ENCODE results near the gene SNRNP27.
A peak's percentile ranks its signal among the peaks of the same experiment; 100 is the strongest.

The SNRNP27 gene

DNA sequence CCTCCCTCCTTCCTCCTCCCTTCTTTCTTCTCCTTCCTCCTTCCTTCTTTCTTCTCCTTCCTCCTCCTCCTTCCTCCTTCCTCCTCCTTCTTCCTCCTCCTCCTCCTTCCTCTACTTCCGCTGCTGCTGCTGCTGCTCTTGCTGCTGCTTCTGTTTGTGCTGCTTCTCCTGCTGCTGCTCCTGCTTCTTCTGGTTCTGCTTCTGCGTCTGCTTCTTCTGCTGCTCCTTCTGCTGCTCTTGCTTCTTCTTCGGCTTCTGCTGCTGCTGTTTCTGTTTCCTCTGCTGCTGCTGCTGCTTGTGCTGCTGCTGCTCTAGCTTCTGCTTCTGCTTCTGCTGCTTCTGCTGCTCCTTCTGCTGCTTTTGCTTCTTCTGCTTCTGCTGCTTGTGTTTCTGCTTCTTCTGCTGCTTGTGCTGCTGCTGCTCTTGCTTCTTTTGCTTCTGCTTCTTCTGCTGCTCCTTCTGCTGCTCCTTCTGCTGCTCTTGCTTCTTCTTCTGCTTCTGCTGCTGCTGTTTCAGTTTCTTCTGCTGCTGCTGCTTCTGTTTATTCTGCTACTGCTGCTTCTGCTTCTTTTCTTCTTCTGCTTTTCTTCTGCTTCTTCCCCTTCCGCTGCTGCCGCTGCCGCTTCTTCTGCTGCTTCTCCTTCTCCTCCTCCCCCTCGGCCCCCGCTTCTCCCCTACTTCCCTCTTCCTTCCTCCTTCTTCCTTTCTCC lies 8.6 kb downstream of the SNRNP27 start:
- Histone ChIP-seq H3K27me3 (ENCODE audit: low read depth, low read length) (no peaks in the 10 kb centered on the region), H3K9ac (ENCODE audit: low read length) (peak overlapping the region; percentile 42), H3K4me2 (ENCODE audit: low read length) (peak overlapping the region; percentile 84), H3K9me3 (ENCODE audit: insufficient read depth, low read length) (no peaks in the 10 kb centered on the region), H3K4me1 (ENCODE audit: low read length) (peaks cover 21% of the 10 kb centered on the region), H3K4me3 (ENCODE audit: low read length) (peak overlapping the region; percentile 75), H3K36me3 (replicated peaks; ENCODE audit: low read depth, low read length) (peaks cover 40% of the 10 kb centered on the region), H3K27ac (ENCODE audit: low read length) (peak overlapping the region; percentile 84), H4K20me1 (ENCODE audit: insufficient read depth, low read length) (no peaks in the 10 kb centered on the region), H3K79me2 (ENCODE audit: low read length) (no peaks in the 10 kb centered on the region), H2AFZ (ENCODE audit: low read depth, low read length) (no peak overlapping the region)
- TF ChIP-seq, protein P1, sequence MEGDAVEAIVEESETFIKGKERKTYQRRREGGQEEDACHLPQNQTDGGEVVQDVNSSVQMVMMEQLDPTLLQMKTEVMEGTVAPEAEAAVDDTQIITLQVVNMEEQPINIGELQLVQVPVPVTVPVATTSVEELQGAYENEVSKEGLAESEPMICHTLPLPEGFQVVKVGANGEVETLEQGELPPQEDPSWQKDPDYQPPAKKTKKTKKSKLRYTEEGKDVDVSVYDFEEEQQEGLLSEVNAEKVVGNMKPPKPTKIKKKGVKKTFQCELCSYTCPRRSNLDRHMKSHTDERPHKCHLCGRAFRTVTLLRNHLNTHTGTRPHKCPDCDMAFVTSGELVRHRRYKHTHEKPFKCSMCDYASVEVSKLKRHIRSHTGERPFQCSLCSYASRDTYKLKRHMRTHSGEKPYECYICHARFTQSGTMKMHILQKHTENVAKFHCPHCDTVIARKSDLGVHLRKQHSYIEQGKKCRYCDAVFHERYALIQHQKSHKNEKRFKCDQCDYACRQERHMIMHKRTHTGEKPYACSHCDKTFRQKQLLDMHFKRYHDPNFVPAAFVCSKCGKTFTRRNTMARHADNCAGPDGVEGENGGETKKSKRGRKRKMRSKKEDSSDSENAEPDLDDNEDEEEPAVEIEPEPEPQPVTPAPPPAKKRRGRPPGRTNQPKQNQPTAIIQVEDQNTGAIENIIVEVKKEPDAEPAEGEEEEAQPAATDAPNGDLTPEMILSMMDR (IDR thresholded peaks at IDR 0.05; ENCODE audit: low read depth, low read length) = no peak
- no peak for TF ChIP-seq EZH2phosphoT487 (IDR thresholded peaks at IDR 0.05; ENCODE audit: low read depth)

DNA sequence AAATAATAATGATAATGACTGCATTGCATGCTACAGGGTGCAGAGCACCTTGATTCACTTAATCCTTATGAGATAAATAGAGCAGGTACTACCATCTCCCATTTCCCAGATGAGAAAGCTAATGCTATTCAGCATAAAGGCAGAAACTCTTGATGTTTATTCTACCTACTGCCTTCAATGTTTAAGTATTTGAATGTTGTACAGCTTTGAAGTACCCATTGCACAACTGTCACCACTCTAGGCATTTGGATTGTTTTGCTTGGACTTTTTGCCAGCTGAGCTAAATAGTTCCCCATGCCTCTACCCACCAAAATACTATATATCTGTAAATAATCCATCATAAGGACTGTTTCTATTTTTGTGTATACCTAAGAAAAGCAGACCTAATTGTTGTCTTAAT lies 13.5 kb downstream of the SNRNP27 start:
- peaks cover 9% of the 10 kb centered on the region for H3K4me1 ChIP-seq (ENCODE audit: low read length)
- H2AFZ ChIP-seq (ENCODE audit: low read depth, low read length) = no peak overlapping the region
- no peaks in the 10 kb centered on the region for H3K27me3 ChIP-seq (ENCODE audit: low read depth, low read length)
- TF ChIP-seq, protein P1 (IDR thresholded peaks at IDR 0.05; ENCODE audit: low read depth, low read length) = no peak
- no peak for TF ChIP-seq EZH2phosphoT487 (IDR thresholded peaks at IDR 0.05; ENCODE audit: low read depth)
- no peaks in the 10 kb centered on the region for H4K20me1 ChIP-seq (ENCODE audit: insufficient read depth, low read length)
- H3K4me2 ChIP-seq (ENCODE audit: low read length) = no peak overlapping the region
- no peaks in the 10 kb centered on the region for H3K79me2 ChIP-seq (ENCODE audit: low read length)
- H3K27ac ChIP-seq (ENCODE audit: low read length) = no peak overlapping the region
- H3K9me3 ChIP-seq (ENCODE audit: insufficient read depth, low read length) = no peaks in the 10 kb centered on the region
- peaks cover 28% of the 10 kb centered on the region for H3K36me3 ChIP-seq (replicated peaks; ENCODE audit: low read depth, low read length)
- no peak overlapping the region for H3K4me3 ChIP-seq (ENCODE audit: low read length)
- H3K9ac ChIP-seq (ENCODE audit: low read length) = no peak overlapping the region

DNA sequence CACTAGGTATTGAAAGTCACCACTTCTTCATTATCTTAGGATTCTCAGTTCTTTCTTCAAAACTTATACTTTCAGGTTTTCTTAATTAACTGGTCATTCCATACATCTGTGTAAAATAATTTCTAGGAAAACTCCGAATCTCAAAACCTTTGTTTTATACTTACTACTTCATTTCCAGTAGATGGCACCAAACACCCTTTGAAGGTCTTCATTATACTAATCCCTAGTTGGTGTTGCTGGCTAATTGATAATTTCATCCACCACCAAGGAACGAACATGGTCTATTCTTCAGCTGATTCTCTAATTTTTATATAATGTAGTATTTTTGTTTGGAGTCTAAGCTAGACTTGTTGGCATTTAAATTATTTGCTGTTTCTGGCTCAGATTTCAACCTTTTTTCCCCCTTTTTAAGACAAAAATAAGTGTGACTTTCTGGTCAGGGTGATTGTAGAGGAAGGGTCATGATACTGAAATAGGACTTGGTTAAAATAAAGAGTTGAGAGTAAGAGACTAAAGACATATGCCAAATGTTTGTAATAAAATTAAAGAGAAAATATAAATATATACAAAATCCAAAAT lies 18.3 kb downstream of the SNRNP27 start:
- no peak overlapping the region for H2AFZ ChIP-seq (ENCODE audit: low read depth, low read length)
- H3K4me2 ChIP-seq (ENCODE audit: low read length) = no peak overlapping the region
- TF ChIP-seq, protein P1 (IDR thresholded peaks at IDR 0.05; ENCODE audit: low read depth, low read length) = peak; percentile 73
- no peak for TF ChIP-seq EZH2phosphoT487 (IDR thresholded peaks at IDR 0.05; ENCODE audit: low read depth)
- H4K20me1 ChIP-seq (ENCODE audit: insufficient read depth, low read length) = no peaks in the 10 kb centered on the region
- H3K4me1 ChIP-seq (ENCODE audit: low read length) = no peaks in the 10 kb centered on the region
- no peaks in the 10 kb centered on the region for H3K79me2 ChIP-seq (ENCODE audit: low read length)
- no peak overlapping the region for H3K27ac ChIP-seq (ENCODE audit: low read length)
- H3K36me3 ChIP-seq (replicated peaks; ENCODE audit: low read depth, low read length) = peaks cover 17% of the 10 kb centered on the region
- H3K9ac ChIP-seq (ENCODE audit: low read length) = no peak overlapping the region
- H3K27me3 ChIP-seq (ENCODE audit: low read depth, low read length) = peaks cover 15% of the 10 kb centered on the region
- no peaks in the 10 kb centered on the region for H3K9me3 ChIP-seq (ENCODE audit: insufficient read depth, low read length)
- H3K4me3 ChIP-seq (ENCODE audit: low read length) = no peak overlapping the region

DNA sequence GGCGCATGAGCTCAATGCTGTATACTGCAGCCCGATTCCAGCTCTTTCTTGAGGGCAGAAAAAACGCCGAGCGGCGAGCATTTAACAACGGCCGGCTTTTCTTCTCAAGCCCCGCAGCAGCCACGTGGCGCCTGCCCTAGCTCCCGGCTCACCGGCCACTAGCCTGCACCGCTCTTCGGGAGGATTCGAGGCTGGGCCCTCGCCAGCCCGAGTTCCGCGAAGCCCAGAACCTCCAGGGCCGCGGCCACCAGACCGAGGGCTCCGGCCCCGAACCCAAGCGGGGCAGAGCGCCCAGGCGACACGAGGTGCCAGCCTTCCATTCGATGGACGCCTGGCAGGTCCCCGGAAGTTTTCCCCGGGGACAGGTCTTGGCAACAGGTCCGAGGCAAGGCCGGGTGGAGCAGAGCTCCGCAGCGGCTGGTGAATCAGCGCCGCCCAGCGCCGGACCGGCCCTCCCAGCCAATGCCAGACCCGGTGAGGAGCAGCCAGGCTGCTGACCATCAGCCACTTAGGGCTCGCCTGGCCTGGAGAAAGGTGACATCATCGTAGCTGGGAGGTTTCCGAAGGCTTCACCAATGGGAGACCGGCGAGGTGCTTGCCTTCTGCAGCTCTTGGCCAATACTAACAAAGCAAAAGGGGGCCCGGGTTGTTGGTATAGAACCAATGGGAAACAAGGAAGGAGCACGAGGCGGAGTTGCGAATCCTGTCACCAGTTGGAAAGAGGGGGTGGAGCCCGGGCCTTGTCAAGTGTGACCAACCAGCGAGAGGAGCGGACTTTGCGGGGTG lies 20.6 kb downstream of the SNRNP27 start:
- Histone ChIP-seq H3K4me1 (ENCODE audit: low read length) (peaks cover 11% of the 10 kb centered on the region), H3K27me3 (ENCODE audit: low read depth, low read length) (peaks cover 15% of the 10 kb centered on the region), H3K4me3 (ENCODE audit: low read length) (peak overlapping the region; percentile 85), H3K9me3 (ENCODE audit: insufficient read depth, low read length) (no peaks in the 10 kb centered on the region), H2AFZ (ENCODE audit: low read depth, low read length) (no peak overlapping the region; the same call in 1 of the 2 replicates), H3K27ac (ENCODE audit: low read length) (peak overlapping the region; percentile 52), H4K20me1 (ENCODE audit: insufficient read depth, low read length) (no peaks in the 10 kb centered on the region), H3K9ac (ENCODE audit: low read length) (peak overlapping the region; percentile 84), H3K79me2 (ENCODE audit: low read length) (no peaks in the 10 kb centered on the region), H3K36me3 (replicated peaks; ENCODE audit: low read depth, low read length) (peaks cover 5% of the 10 kb centered on the region), H3K4me2 (ENCODE audit: low read length) (peak overlapping the region; percentile 77)
- TF ChIP-seq, protein P1 (IDR thresholded peaks at IDR 0.05; ENCODE audit: low read depth, low read length) = peak; percentile 23; the same call in 1 of the 2 replicates
- TF ChIP-seq EZH2phosphoT487 (IDR thresholded peaks at IDR 0.05; ENCODE audit: low read depth) = no peak
